HG02885 (cell line): ENCODE data around the gene SLC13A5.
"Not testable (repeated sequence)": the region's sequence is repeated elsewhere in the genome, so short reads cannot be mapped to it uniquely, and the experiment has no call there.

ENCODE experiments used
- ATAC-seq: cut with Tn5 transposase; IDR thresholded peaks from one replicate; pipeline ENCODE4 v1.9.1; 2021; ENCODE audit warnings: mild to moderate bottlenecking; ENCODE audit not compliant: unreplicated experiment, poor library complexity

Gene SLC13A5

DNA sequence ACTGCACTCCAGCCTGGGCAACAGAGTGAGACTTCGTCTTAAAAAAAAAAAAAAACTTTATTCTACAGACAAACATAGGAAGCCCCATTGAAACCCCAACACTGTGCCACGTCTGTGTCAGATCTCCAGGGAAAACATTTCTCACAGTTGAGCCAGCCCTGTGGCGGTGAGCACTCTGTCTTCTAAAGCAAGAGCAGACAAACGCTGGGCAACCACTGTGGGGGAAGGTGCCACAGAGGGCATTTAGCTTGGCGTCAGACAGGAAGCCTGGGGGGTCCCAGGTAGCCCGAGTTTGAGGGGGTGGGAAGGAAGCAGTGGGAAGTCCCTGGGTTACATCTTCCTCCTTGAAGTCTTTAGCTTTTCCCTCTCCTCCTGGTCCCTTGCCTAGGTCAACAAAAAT, 45.7 kb downstream of the SLC13A5 start:
- no peak for ATAC-seq

DNA sequence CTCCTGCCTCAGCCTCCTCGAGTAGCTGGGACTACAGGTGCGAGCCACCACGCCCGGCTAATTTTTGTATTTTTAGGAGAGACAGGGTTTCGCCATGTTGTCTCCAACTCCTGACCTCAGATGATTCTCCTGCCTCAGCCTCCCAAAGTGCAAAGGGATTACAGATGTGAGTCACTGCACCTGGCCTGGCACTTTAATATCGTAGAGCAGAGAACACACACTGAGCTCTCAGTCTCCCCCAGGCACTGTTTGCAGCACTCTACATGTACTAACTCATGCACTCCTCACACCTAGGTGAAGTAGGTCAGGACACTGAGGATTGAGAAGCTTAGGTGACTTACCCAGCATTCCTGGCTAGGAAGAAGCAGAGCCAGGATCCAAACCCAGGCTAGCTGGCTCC, 46.6 kb downstream of the SLC13A5 start:
- ATAC-seq = no peak

GRCh38 chr17:6666077-6666521, 47.1 kb downstream of the SLC13A5 start:
- no peak for ATAC-seq

GRCh38 chr17:6663200-6663599, 50.0 kb downstream of the SLC13A5 start:
- not testable (repeated sequence) for ATAC-seq

DNA sequence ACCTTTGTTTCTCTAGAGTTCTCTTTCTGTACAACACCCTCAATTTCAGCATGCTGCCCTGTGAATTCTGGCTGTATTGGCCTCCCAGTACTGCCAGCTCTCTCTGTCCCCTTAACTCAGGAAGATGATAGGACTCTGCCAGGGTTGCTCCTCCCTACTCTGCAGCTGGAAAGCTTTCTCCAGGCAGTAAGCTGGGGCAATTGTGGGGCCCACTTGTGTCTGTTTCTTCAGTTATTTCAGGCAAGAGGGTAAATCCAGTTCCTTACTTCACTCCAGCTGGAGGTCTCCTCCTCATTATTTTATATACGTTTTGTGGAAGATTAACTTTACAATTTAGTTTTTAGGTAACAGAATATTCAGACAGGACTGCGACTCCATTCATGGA, 51.7 kb downstream of the SLC13A5 start:
- no peak for ATAC-seq

DNA sequence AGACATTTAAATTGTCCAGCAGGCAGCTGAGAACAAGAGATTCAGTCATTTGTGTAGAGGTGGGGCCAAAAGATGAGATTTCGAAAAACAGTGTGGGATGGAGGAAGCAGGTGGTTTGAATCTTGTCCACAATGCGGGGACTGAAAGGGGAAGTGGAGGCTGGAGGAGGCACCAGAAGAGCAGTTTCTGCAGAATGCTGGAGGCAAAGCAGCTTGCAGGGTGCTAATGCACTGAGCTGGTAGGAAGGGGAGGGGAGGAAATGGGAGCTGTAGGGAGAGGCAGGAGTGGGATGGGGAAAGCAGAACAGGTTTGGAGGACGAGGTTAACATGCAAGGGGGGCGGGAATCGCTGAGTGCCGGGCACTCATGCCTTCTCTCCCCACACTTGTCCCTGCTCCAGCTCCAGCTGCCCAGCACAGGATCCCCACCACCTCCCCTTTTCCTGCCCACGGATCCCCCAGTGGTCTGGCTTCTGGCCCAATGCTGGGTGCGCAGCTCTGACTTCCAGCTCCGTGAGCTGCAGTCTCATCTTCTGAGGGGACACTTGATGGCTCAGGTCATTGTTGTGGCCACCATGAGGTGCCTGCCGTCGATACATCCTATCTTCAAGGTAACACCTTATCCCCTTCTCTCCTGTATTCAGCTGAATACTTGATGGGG, 52.2 kb downstream of the SLC13A5 start:
- ATAC-seq = peak; percentile 80

- no peak for ATAC-seq
Observed at GRCh38 chr17:6660101-6660500, 53.1 kb downstream of the SLC13A5 start.

DNA sequence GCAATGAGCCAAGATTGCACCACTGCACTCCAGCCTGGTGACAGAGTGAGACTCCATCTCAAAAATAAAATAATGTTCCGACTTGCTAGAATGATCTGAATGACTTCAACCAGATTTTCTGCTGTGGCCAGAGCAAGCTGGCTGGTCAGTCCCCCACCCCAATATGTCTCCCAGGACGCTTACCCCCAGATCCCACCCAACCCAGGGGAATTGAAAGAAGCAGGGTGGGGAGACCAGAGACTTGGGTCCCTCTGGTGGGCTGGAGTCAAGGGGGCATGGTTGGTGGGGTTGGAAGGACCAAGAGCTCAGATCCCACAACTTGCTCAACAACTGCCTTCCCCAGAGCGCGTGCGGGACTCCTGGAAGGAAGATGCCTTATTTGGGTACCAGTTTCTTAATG, 54.8 kb downstream of the SLC13A5 start:
- ATAC-seq = not testable (repeated sequence)

DNA sequence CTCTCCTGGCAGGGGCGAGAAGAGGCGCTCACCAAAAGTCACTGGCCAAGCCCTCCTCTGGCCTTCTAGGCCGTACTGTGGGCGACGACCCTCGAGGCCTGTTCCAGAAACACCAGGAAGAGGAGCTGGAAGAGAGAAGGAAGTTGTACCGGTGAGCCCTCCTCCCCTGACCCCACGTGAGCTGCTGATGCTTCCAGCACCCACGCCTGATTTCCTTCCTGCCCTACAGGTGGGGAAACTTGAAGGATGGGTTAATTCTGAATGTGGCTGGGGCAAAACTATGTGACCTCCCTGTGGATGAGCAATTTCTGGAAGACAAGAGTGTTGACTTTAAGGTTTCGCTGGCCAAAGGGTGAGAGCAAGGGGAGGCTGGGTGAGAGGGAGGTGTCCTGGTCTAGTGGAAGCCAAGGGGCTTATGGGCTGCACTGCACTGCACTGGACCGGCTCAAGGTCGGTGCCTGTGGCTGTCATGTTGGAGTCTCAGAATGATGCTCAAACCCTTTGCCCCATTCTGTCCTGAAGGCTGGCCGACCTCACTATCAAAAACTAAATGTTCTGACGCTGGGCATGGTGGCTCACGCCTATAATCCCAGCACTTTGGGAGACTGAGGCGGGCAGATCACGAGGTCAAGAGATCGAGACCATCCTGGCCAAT, 55.4 kb downstream of the SLC13A5 start:
- no peak for ATAC-seq

GRCh38 chr17:6656797-6657632, 56.2 kb downstream of the SLC13A5 start:
- not testable (repeated sequence) for ATAC-seq

GRCh38 chr17:6655732-6656361, 57.3 kb downstream of the SLC13A5 start:
- ATAC-seq = not testable (repeated sequence)

DNA sequence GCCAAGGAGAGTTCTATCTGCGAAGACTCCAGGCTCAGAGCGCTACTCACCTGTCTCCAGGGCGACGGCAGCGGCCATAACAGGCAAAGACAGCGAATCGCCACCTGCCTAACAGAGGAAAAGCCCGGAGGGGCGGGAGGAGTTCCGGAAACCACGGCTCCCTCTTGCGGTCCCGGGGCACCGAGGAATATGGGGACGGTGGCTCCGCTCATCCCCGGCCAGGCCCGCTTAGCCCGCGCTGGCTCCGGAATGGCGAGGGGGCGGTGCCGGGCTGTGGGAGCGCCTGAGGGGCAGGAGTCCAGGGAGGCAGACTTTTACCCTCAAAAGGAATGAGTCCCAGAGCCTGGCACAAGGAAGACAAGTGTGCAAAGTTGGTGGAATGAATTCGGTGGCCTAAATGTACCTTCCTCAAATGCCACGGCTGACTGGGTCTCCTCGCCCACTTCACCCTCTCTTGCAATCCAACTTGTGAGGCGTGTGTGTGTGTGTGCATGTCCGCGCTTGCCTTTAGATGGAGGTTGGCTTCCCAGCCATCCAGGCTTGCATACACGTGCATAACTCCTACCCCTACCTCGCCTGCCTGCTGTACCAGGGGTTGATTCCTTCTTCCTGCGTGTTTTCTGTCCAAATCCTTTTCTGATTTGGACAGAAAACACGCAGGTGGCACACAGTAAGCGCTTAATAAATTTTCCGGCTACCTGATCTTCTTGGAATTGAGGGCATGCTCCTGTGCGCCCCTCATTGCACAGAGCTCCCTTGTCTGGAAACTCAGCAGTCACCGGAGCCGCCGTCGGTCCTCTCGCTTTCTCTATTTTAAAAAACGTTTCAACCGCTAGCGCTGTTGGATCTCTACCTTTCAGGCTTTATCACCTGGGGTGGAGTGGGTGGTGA, 58.1 kb downstream of the SLC13A5 start:
- ATAC-seq = no peak

- peak; percentile 13 for ATAC-seq
Observed at GRCh38 chr17:6651919-6652452, 61.2 kb downstream of the SLC13A5 start.

GRCh38 chr17:6651354-6651918, 61.7 kb downstream of the SLC13A5 start, which contains the start of the genes C17orf100 and MED31:
C17orf100 (plus strand) TSS chr17:6651762; CDS start chr17:6651914, 152 bp downstream.
MED31 (minus strand) TSS chr17:6651605; CDS start chr17:6651528, 77 bp downstream.
- ATAC-seq = peak; percentile 94

DNA sequence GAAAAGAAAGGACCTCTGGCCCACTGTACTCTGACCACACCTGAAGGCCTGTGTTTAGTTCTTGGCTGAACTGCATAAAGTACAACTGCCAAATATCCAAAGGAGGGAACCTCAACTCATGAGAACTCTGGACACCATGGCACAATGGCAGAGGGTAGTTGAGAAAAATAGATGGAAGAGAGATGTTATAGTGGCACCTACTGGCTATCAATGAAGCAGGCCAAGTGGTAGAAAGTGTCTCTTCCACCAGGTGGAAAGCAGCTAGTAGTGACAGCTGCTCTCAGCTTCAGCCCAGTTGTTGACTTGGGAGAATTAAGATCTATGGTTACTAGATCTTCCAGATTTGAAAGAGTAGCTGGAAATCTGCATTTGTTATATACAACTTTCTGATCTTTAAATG, 65.0 kb downstream of the SLC13A5 start:
- ATAC-seq = no peak

DNA sequence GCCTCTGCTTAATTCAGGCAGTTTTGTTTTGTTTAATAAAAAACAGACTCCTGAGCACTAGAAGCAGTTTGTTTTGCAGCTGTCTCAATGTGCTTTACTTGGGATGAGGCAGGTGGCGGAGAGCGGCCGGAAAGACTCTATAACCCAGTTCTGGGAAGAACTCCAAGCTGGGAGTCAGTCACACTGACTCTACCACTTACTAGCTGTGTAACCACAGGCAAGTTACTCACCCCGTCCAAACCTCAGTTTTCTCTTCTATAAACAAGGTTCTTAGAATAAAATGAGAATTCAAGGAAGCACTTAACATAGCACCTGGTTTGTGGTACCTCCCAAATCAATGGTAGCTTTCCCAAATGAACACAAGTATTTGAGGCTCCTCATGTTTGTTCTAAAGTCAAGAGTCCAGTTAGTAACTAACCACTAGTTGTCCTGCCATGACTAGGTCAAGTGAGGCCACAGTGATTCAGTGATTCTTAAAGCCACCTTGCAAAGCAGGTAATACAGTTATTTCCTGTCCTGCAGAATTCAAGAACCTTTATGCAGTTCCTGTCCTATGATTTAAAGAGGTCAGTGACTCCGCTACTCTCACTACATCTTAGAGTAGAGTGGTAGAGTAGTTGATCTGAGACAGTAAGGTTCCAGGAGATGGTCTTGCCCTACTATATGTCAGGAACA, 69.6 kb downstream of the SLC13A5 start:
- ATAC-seq = no peak

- ATAC-seq = no peak
Observed at GRCh38 chr17:6642592-6642991, 70.6 kb downstream of the SLC13A5 start.

- no peak for ATAC-seq
Observed at GRCh38 chr17:6641247-6641863, 71.8 kb downstream of the SLC13A5 start.
